Measurements from ENCODE around the gene RHOU. TPM values are rescaled to one million over a fixed set of nuclear protein-coding genes. Genes with fewer than 3 reads are reported as not detected.
A peak's percentile ranks its signal among the peaks of the same experiment; 100 is the strongest.

Gene RHOU
- total and polyA plus RNA-seq, 2 donors, result 8.8 to 23.9 TPM

GRCh38 chr1:228782662-228783417, 47.6 kb downstream of the RHOU start:
- no peaks in the 10 kb centered on the region for H3K36me3 ChIP-seq (ENCODE audit: control insufficient read depth in 2 of 2, insufficient read depth in 2 of 2, low read length in 1 of 2)
- no peak for DNase-seq (ENCODE audit: low read depth in 6 of 9, low spot score in 9 of 9)
- H3K9me3 ChIP-seq (ENCODE audit: control insufficient read depth in 2 of 2, insufficient read depth in 1 of 2, low read length in 1 of 2), result no peaks in the 10 kb centered on the region
- no peak overlapping the region for H3K27ac ChIP-seq (ENCODE audit: low read depth in 1 of 2, low read length in 1 of 2)
- no peak overlapping the region for H3K4me3 ChIP-seq (ENCODE audit: low read length in 2 of 2)
- no peaks in the 10 kb centered on the region for H3K27me3 ChIP-seq (ENCODE audit: control insufficient read depth in 2 of 2, insufficient read depth in 1 of 2, low read length in 1 of 2)
- H3K4me1 ChIP-seq (ENCODE audit: control insufficient read depth in 2 of 2, insufficient read depth in 2 of 2, low read length in 2 of 2), result peaks cover 0 to 8% of the 10 kb centered on the region in 2 donors
- 93% methylated on average over 5 of the region's 5 CpGs for WGBS

DNA sequence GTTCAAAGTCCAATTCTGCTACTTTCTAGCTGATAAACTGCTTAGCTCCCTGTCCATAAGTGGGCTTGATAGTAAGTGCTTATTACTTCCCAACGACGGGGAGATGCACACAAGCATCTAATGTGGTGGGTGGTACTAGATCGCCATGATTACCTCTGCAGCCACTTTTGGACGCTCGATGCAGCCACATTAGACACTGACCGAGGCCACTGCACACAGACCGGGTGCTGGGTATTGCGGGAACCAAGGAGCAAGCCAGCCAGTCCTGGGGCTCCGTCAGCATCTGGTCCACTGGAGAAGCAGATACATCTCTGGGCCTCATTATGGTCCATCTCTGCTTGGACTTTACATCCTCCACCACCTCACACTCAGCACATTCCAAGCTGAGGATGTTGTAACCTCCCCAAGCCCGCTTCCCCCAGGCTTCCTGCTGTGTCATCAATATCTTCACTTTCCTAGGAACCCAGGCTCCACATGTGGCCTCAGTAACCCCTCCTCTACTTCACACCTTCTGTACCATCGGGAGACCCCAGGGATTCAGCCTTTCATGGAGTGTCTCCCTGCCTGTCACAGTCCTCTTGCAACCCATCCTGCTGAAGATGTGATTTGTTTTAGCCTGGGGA, 48.2 kb downstream of the RHOU start:
- 96% methylated on average over 11 of the region's 11 CpGs for WGBS
- H3K9me3 ChIP-seq (ENCODE audit: control insufficient read depth in 2 of 2, insufficient read depth in 1 of 2, low read length in 1 of 2), result no peaks in the 10 kb centered on the region
- H3K36me3 ChIP-seq (ENCODE audit: control insufficient read depth in 2 of 2, insufficient read depth in 2 of 2, low read length in 1 of 2), result no peaks in the 10 kb centered on the region
- H3K27me3 ChIP-seq (ENCODE audit: control insufficient read depth in 2 of 2, insufficient read depth in 1 of 2, low read length in 1 of 2), result no peaks in the 10 kb centered on the region
- H3K4me1 ChIP-seq (ENCODE audit: control insufficient read depth in 2 of 2, insufficient read depth in 2 of 2, low read length in 2 of 2), result peaks cover 0 to 8% of the 10 kb centered on the region in 2 donors
- no peak overlapping the region for H3K4me3 ChIP-seq (ENCODE audit: low read length in 2 of 2)
- no peak overlapping the region for H3K27ac ChIP-seq (ENCODE audit: low read depth in 1 of 2, low read length in 1 of 2)
- no peak for DNase-seq (ENCODE audit: low read depth in 6 of 9, low spot score in 9 of 9)

DNA sequence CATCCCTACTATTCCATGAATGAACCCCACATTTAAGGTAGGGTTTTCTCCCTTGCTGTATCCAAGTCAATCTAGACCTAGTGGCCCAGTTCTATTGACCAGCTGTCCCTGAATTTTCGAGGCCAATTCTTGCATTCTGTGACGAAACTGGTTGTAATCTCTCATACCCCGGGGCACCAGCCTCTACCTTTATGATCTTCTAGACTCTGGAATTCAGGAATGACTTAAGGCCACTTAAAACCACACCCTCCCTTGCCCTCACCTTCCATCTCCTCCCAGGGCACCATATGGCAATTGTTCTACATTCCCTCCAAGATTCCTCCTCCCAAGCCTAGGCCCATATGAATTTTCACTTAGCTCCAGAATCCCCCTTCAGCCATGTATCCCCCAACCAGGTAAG, 48.9 kb downstream of the RHOU start:
- no peaks in the 10 kb centered on the region for H3K36me3 ChIP-seq (ENCODE audit: control insufficient read depth in 2 of 2, insufficient read depth in 2 of 2, low read length in 1 of 2)
- 97% methylated on average over 3 of the region's 3 CpGs for WGBS

GRCh38 chr1:228785366-228786330, 50.4 kb downstream of the RHOU start:
- Histone ChIP-seq H3K4me3 (ENCODE audit: low read length in 2 of 2) (no peak overlapping the region), H3K27me3 (ENCODE audit: control insufficient read depth in 2 of 2, insufficient read depth in 1 of 2, low read length in 1 of 2) (no peaks in the 10 kb centered on the region), H3K9me3 (ENCODE audit: control insufficient read depth in 2 of 2, insufficient read depth in 1 of 2, low read length in 1 of 2) (no peaks in the 10 kb centered on the region), H3K4me1 (ENCODE audit: control insufficient read depth in 2 of 2, insufficient read depth in 2 of 2, low read length in 2 of 2) (peaks cover 0 to 16% of the 10 kb centered on the region in 2 donors), H3K36me3 (ENCODE audit: control insufficient read depth in 2 of 2, insufficient read depth in 2 of 2, low read length in 1 of 2) (no peaks in the 10 kb centered on the region), H3K27ac (ENCODE audit: low read depth in 1 of 2, low read length in 1 of 2) (no peak overlapping the region)
- no peak for DNase-seq (ENCODE audit: low read depth in 6 of 9, low spot score in 9 of 9)
- WGBS, result 94% methylated on average over 15 of the region's 15 CpGs

More for the DNA sequence above, 48.9 kb downstream of the RHOU start:
- H3K4me3 ChIP-seq (ENCODE audit: low read length in 2 of 2), result no peak overlapping the region
- H3K4me1 ChIP-seq (ENCODE audit: control insufficient read depth in 2 of 2, insufficient read depth in 2 of 2, low read length in 2 of 2), result peaks cover 0 to 8% of the 10 kb centered on the region in 2 donors
- H3K27me3 ChIP-seq (ENCODE audit: control insufficient read depth in 2 of 2, insufficient read depth in 1 of 2, low read length in 1 of 2), result no peaks in the 10 kb centered on the region
- H3K27ac ChIP-seq (ENCODE audit: low read depth in 1 of 2, low read length in 1 of 2), result no peak overlapping the region
- DNase-seq (ENCODE audit: low read depth in 6 of 9, low spot score in 9 of 9), result no peak
- no peaks in the 10 kb centered on the region for H3K9me3 ChIP-seq (ENCODE audit: control insufficient read depth in 2 of 2, insufficient read depth in 1 of 2, low read length in 1 of 2)

DNA sequence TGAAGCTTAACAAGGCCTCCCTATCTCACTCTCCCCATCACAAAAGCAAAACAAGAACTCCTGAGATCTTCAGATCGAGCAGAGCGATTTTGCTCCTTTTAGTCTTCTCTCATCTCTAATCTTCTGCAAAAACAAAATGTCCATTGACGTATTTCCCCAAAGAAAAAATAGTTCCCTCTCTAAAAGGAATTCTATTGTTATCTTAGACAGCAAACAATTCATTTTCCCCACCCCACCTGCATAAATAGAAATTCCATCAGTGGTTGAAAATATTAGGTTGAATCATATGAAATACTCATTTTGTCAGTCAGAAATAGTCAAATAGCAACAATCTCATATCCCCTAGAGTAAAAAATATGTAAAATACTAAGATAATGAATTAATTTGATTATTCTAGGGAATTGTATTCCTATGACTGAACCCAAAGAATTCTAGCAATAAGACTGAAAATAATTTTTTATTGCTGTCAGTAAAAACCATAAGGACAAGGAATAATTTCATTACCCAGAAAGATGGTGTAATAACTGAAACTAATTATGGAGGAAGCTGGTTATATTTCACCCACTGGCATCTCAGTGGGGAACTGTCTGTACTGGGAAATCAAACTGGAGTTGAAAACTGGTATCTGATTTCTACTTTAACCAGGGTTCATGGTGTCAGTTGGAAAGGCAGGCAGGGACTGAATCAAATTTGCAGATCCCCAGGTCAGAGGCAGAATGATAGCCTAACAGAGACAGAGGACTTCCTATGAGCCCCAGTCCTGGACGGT, 51.3 kb downstream of the RHOU start:
- no peak for DNase-seq (ENCODE audit: low read depth in 6 of 9, low spot score in 9 of 9)
- no peaks in the 10 kb centered on the region for H3K36me3 ChIP-seq (ENCODE audit: control insufficient read depth in 2 of 2, insufficient read depth in 2 of 2, low read length in 1 of 2)
- peaks cover 0 to 25% of the 10 kb centered on the region in 2 donors for H3K4me1 ChIP-seq (ENCODE audit: control insufficient read depth in 2 of 2, insufficient read depth in 2 of 2, low read length in 2 of 2)
- no peak overlapping the region for H3K4me3 ChIP-seq (ENCODE audit: low read length in 2 of 2)
- H3K9me3 ChIP-seq (ENCODE audit: control insufficient read depth in 2 of 2, insufficient read depth in 1 of 2, low read length in 1 of 2), result no peaks in the 10 kb centered on the region
- WGBS, result 98% methylated on average over 4 of the region's 4 CpGs
- H3K27me3 ChIP-seq (ENCODE audit: control insufficient read depth in 2 of 2, insufficient read depth in 1 of 2, low read length in 1 of 2), result no peaks in the 10 kb centered on the region
- H3K27ac ChIP-seq (ENCODE audit: low read depth in 1 of 2, low read length in 1 of 2), result no peak overlapping the region

GRCh38 chr1:228791791-228792190, 56.5 kb downstream of the RHOU start:
- H3K27ac ChIP-seq (ENCODE audit: low read depth in 1 of 2, low read length in 1 of 2), result no peak overlapping the region
- peaks cover 0 to 2% of the 10 kb centered on the region in 2 donors for H3K9me3 ChIP-seq (ENCODE audit: control insufficient read depth in 2 of 2, insufficient read depth in 1 of 2, low read length in 1 of 2)
- H3K4me1 ChIP-seq (ENCODE audit: control insufficient read depth in 2 of 2, insufficient read depth in 2 of 2, low read length in 2 of 2), result peaks cover 37 to 69% of the 10 kb centered on the region in 2 donors
- H3K27me3 ChIP-seq (ENCODE audit: control insufficient read depth in 2 of 2, insufficient read depth in 1 of 2, low read length in 1 of 2), result no peaks in the 10 kb centered on the region
- H3K4me3 ChIP-seq (ENCODE audit: low read length in 2 of 2), result no peak overlapping the region
- DNase-seq (ENCODE audit: low read depth in 6 of 9, low spot score in 9 of 9), result no peak
- WGBS, result 98% methylated on average over 3 of the region's 3 CpGs
- no peaks in the 10 kb centered on the region for H3K36me3 ChIP-seq (ENCODE audit: control insufficient read depth in 2 of 2, insufficient read depth in 2 of 2, low read length in 1 of 2)

- Histone ChIP-seq H3K4me1 (ENCODE audit: control insufficient read depth in 2 of 2, insufficient read depth in 2 of 2, low read length in 2 of 2) (peaks cover 37 to 76% of the 10 kb centered on the region in 2 donors), H3K9me3 (ENCODE audit: control insufficient read depth in 2 of 2, insufficient read depth in 1 of 2, low read length in 1 of 2) (peaks cover 0 to 4% of the 10 kb centered on the region in 2 donors), H3K27me3 (ENCODE audit: control insufficient read depth in 2 of 2, insufficient read depth in 1 of 2, low read length in 1 of 2) (no peaks in the 10 kb centered on the region), H3K4me3 (ENCODE audit: low read length in 2 of 2) (no peak overlapping the region), H3K36me3 (ENCODE audit: control insufficient read depth in 2 of 2, insufficient read depth in 2 of 2, low read length in 1 of 2) (no peaks in the 10 kb centered on the region), H3K27ac (ENCODE audit: low read depth in 1 of 2, low read length in 1 of 2) (peak overlapping the region in 1 of 2 donors; percentile 74)
- peak in 1 of 9 donors; percentile 33 for DNase-seq (ENCODE audit: low read depth in 6 of 9, low spot score in 9 of 9)
- WGBS, result 86% methylated on average over 3 of the region's 3 CpGs
These were observed 57.3 kb downstream of the RHOU start for GRCh38 chr1:228792601-228793000.

DNA sequence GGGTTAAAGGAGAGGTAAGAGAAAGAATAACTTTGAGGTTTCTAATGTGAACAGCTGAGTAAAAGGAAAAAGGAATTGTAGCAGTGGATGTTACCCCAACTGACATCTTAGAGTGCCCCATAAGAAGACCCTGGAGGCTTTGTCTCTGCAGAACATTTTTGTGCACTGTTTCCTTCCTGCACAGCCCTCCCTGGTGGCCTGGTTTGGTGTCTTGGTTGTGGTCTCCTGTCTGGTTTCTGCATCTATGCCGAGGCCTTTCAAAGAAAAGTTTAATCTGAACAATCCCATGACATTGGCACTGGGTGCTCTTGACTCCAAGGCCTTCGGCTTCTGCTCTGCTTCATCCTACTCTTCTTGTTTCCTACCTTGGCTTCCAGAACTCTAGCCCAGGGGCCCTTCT, 57.8 kb downstream of the RHOU start:
- H3K4me1 ChIP-seq (ENCODE audit: control insufficient read depth in 2 of 2, insufficient read depth in 2 of 2, low read length in 2 of 2), result peaks cover 37 to 81% of the 10 kb centered on the region in 2 donors
- no peak overlapping the region for H3K4me3 ChIP-seq (ENCODE audit: low read length in 2 of 2)
- peaks cover 0 to 4% of the 10 kb centered on the region in 2 donors for H3K9me3 ChIP-seq (ENCODE audit: control insufficient read depth in 2 of 2, insufficient read depth in 1 of 2, low read length in 1 of 2)
- H3K36me3 ChIP-seq (ENCODE audit: control insufficient read depth in 2 of 2, insufficient read depth in 2 of 2, low read length in 1 of 2), result no peaks in the 10 kb centered on the region
- no peaks in the 10 kb centered on the region for H3K27me3 ChIP-seq (ENCODE audit: control insufficient read depth in 2 of 2, insufficient read depth in 1 of 2, low read length in 1 of 2)
- H3K27ac ChIP-seq (ENCODE audit: low read depth in 1 of 2, low read length in 1 of 2), result peak overlapping the region; percentile 72 to 74
- 15% methylated on average over 2 of the region's 2 CpGs for WGBS
- DNase-seq (ENCODE audit: low read depth in 6 of 9, low spot score in 9 of 9), result peak in 5 of 9 donors; percentile 46 to 80 (median 55)
